Smooth muscle cell (in vitro differentiated cells): ENCODE results near the gene HLCS. TPM values are rescaled to one million over a fixed set of nuclear protein-coding genes. Genes with fewer than 3 reads are reported as not detected.

Source experiments
- DNase-seq: peaks from one replicate; lab custom pipeline; 2025; ENCODE audit not compliant: unreplicated experiment; lab: John Stamatoyannopoulos, UW
- H2AFZ ChIP-seq: fragments of 200-600 bp; sonication (generic); 2 replicates; pipeline ENCODE4 v1.6.0; 2016; ENCODE audit warnings: antibody characterized with exemption, low read depth, mild to moderate bottlenecking
- H3F3A ChIP-seq: fragments of 200-600 bp; sonication (generic); 2 replicates; pipeline ENCODE4 v1.6.0; 2017; ENCODE audit warnings: antibody characterized with exemption, low read depth
- H3K27ac ChIP-seq: fragments of 200-600 bp; sonication (generic); 2 replicates; pipeline ENCODE4 v1.5.1; 2016; ENCODE audit warnings: low read depth, mild to moderate bottlenecking
- H3K27me3 ChIP-seq: fragments of 200-600 bp; sonication (generic); 2 replicates; pipeline ENCODE4 v1.6.1; 2016; ENCODE audit warnings: low read depth, mild to moderate bottlenecking
- H3K36me3 ChIP-seq: fragments of 200-600 bp; sonication (generic); 2 replicates; pipeline ENCODE4 v1.5.1; 2016; ENCODE audit warnings: low read depth
- H3K4me1 ChIP-seq: fragments of 200-600 bp; sonication (generic); 2 replicates; pipeline ENCODE4 v1.5.1; 2016; ENCODE audit warnings: low read depth
- H3K4me2 ChIP-seq: fragments of 200-600 bp; sonication (generic); 2 replicates; pipeline ENCODE4 v1.6.0; 2016; ENCODE audit warnings: mild to moderate bottlenecking
- H3K4me3 ChIP-seq: fragments of 200-600 bp; sonication (generic); 2 replicates; pipeline ENCODE4 v1.5.1; 2016; ENCODE audit warnings: mild to moderate bottlenecking
- H3K79me2 ChIP-seq: fragments of 200-600 bp; sonication (generic); 2 replicates; pipeline ENCODE4 v1.6.0; 2016; ENCODE audit warnings: low read depth, mild to moderate bottlenecking
- H3K9ac ChIP-seq: fragments of 200-600 bp; sonication (generic); 2 replicates; pipeline ENCODE4 v1.6.0; 2016; ENCODE audit warnings: low read depth
- H3K9me3 ChIP-seq: fragments of 200-600 bp; sonication (generic); replicated peaks from 2 replicates; pipeline ENCODE4 v1.5.1; 2016; ENCODE audit warnings: low read depth
- H4K20me1 ChIP-seq: fragments of 200-600 bp; sonication (generic); 2 replicates; pipeline ENCODE4 v1.6.0; 2016; ENCODE audit warnings: low read depth
- CTCF ChIP-seq: fragments of 200-600 bp; sonication (generic); IDR thresholded peaks from 2 replicates; pipeline ENCODE4 v1.5.1; 2017; ENCODE audit warnings: borderline replicate concordance, mild to moderate bottlenecking, antibody characterized with exemption; ENCODE audit not compliant: insufficient read depth, poor library complexity, severe bottlenecking
- WGBS: methylation state at CpG from one replicate; pipeline ENCODE4 v1.1.7; 2016; ENCODE audit warnings: low lambda C conversion rate; 5-methylcytosine and 5-hydroxymethylcytosine counted together
- polyA plus RNA-seq: library from polyadenylated mRNA; unstranded; fragments of >200 nt; fragmentation: Nextera tagmentation; extraction: Ambion mirVana; gene quantifications from 2 replicates; pipeline ENCODE4 v1.2.1, GENCODE V29; 2016
- total RNA-seq: library from RNA; depleted of rRNA; stranded (reverse); fragments of >200 nt; gene quantifications from 2 replicates; pipeline ENCODE4 v1.2.3, GENCODE V29; 2014

Gene HLCS
- total and polyA plus RNA-seq, 2 experiments from 2014 or later: 7.5 to 20.6 TPM

GRCh38 chr21:36703626-36704280 lies 262.7 kb downstream of the HLCS start:
- Histone ChIP-seq H3F3A (no peaks in the 10 kb centered on the region), H3K27ac (no peak overlapping the region), H4K20me1 (no peaks in the 10 kb centered on the region), H3K4me3 (no peak overlapping the region), H3K36me3 (no peaks in the 10 kb centered on the region), H2AFZ (no peak overlapping the region), H3K4me1 (peaks cover 57% of the 10 kb centered on the region), H3K27me3 (peaks cover 100% of the 10 kb centered on the region), H3K4me2 (no peak overlapping the region), H3K9me3 (no peaks in the 10 kb centered on the region), H3K9ac (no peak overlapping the region), H3K79me2 (no peaks in the 10 kb centered on the region)
- TF ChIP-seq CTCF: no peak
- 31% methylated on average over 15 of the region's 15 CpGs for WGBS
- DNase-seq: no peak

DNA sequence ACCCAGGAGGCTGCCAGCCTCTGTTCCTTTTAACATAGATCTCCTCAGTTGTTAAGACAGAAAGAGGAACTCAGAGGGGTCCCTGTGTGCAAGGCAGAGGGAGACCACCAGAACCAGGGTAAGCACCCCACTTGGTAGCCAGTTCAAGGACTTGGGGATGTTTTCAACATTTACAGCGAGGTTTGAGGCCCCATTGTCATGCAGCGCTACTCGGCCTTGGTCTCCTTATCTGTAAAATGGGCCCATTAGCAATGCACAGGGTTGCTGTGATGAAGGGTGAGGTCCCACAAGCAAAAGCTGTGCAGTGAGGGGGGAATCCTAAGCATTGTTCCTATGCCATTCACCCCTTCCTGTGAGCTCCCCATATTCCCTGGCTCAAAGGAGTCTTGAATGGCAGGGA lies 263.3 kb downstream of the HLCS start:
- H3K27me3 ChIP-seq: peaks cover 100% of the 10 kb centered on the region
- no peaks in the 10 kb centered on the region for H4K20me1 ChIP-seq

GRCh38 chr21:36702622-36702968 lies 263.9 kb downstream of the HLCS start:
- DNase-seq: no peak
- Histone ChIP-seq H3K36me3 (no peaks in the 10 kb centered on the region), H3K27me3 (peaks cover 100% of the 10 kb centered on the region), H3K9me3 (no peaks in the 10 kb centered on the region), H3K79me2 (no peaks in the 10 kb centered on the region), H3K4me2 (no peak overlapping the region), H2AFZ (no peak overlapping the region), H3K4me1 (peaks cover 55% of the 10 kb centered on the region), H3K4me3 (no peak overlapping the region), H3K27ac (no peak overlapping the region), H3F3A (no peaks in the 10 kb centered on the region), H3K9ac (no peak overlapping the region), H4K20me1 (no peaks in the 10 kb centered on the region)
- TF ChIP-seq CTCF: no peak
- 26% methylated on average over 6 of the region's 6 CpGs for WGBS

More for the DNA sequence above, 263.3 kb downstream of the HLCS start:
- Histone ChIP-seq H3K79me2 (no peaks in the 10 kb centered on the region), H3K4me3 (no peak overlapping the region), H3K27ac (no peak overlapping the region), H3F3A (no peaks in the 10 kb centered on the region), H3K4me1 (peaks cover 57% of the 10 kb centered on the region), H3K9me3 (no peaks in the 10 kb centered on the region), H2AFZ (no peak overlapping the region), H3K36me3 (no peaks in the 10 kb centered on the region), H3K9ac (no peak overlapping the region), H3K4me2 (no peak overlapping the region)
- 24% methylated on average over 3 of the region's 3 CpGs for WGBS
- TF ChIP-seq CTCF: no peak
- no peak for DNase-seq
